ENCODE measurements around the gene LRRC75A. TPM values are rescaled to one million over a fixed set of nuclear protein-coding genes. Genes with fewer than 3 reads are reported as not detected.

The LRRC75A gene
- total RNA-seq, 2 donors from 2014 or later = 2.3 to 3.0 TPM

DNA sequence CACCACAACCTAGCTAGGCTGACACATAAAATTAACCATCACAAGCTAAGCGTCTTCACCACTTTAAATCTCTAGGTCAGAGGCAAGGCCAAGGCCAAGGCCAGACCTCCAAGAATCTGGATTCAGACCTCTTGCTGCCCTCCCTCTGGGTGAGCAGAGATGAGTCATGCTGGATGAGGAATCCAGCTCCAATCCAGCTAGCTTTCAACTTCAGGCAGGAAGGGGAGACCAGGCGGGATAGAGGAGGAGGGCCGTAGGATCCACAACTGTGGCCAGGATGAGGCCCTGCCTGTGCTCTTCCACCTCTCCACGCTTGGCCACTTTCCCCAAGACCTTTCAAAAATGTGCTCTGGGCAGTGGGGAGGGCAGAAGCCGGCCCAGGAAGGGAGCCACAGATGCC, 14.7 kb downstream of the LRRC75A start:
- intact Hi-C loops (cut with DNase I) = no loop called here
- DNase-seq (ENCODE audit: low spot score) = no peak

DNA sequence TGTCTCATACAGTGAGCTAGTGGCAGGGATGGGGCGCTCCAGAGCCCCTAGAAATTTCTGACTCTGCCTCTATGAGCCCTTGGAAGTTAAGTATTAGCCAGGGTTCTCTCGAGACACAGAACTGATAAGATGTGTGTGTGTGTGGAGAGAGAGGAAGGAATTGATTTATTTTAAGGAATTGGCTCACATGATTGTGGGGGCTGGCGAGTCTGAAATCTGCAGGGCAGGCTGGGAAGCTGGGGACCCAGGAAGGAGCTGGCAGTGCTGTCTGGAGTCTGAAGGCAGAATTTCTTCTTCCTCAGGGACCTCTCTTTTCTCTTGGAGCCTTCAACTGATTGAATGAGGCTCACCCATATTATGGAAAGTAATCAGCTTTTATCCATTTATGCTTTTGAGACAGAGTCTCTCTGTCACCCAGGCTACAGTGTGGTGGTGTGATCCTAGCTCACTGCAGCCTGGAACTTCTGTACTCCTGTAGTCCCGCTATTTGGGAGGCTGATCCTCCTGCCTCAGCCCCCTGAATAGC, 16.8 kb downstream of the LRRC75A start:
- intact Hi-C loops (cut with DNase I) = no loop called here
- DNase-seq (ENCODE audit: low spot score) = no peak

DNA sequence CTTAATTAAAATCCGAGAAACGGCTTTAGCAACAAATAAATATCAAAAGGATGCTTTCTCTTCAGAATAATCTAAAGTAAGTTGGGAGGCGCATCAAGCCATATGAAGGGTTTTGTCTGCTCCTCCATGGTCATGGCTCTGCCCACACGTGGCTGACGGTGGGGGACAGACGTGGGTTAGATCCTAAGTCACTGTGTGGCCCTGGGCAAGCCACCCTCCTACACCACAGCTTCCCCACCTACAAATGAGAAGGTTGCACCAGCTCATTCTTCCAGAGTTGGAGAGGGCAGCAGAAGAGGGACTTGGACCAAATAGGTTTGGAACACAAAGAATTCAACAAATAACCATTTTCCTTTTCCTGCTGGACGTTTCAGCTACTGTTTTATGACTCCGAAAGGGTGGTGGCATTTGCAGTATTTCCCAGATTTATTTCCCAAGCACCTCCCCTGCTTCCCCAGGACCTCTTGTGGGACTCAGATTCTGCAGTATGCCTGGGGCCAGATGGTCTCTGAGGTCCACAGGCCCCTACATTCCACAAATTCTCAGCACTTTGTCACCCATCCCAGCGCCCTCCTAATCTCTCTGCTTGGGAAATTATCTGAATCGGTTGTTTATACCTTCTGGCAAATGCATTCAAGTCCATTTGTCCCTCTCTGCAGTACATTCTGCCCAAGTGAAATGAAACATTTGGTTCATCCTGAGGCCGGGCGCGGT, 17.8 kb downstream of the LRRC75A start:
- intact Hi-C loops (cut with DNase I) = no loop called here

DNA sequence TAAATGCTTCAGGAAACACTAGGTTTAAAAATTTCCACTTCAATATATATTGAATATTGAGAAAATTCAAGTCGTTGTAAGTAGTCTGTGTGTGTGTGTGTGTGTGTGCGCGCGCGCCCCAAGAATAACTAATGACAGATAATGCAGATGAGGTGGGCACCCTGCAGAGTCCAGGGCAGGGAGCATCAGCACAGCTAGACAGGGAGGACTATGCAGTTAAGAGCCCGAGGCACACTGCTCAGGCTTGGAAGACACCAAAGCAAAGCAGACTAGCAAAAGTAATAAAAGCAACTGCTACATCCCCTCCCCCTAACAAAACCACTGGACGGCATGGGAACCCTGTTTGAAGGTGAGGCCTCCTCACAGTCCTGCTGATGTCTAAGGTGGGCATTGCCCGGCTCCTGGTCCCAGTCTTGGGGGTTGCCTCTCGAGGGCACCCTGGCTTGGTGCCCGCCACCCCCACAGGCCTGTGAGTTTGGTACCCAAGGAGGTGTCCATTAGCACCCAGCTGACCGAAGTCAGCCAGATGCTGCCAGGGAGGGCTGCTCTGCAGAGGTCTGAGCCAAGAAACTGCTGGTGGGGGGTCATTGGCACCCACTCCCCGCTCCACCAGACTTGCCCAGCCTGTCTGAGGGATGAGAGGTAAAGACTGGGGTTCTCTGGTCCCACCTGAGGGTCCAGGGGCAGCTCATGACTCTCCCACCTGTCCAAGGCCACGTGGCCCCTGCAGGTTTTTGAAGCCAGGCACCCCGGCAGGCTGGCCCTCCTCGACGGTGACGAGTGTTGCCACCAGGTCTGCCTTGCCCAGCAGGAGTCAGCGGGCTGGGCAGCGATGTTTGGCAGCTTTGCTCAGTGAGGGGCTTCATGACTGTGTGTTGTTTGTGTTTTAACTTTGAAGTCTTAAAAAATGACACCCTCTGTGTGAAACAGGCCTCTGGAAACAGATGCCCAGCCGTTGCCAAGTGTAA, 18.7 kb downstream of the LRRC75A start:
- intact Hi-C loops (cut with DNase I) = no loop called here

More for the DNA sequence above, 17.8 kb downstream of the LRRC75A start:
- no peak for DNase-seq (ENCODE audit: low spot score)

DNA sequence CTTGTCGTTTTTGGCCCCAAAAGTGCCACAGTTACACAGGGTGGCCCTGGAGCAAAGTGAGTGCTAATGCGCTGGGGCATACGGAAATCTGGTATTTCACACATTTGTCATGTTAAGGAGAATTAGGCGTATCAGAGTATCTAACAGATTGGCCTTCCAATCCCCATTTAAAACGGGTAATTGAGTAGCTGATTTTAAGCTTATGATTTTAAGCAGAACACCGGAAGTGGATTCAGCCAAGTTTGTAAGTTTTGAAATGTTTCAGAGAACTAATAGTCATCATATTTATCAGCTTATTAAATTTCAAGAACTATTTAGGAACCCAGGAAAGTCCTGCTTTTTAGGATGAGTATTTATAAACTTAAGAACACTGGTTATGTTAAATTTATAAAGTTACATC, 19.5 kb downstream of the LRRC75A start:
- no peak for DNase-seq (ENCODE audit: low spot score)
- intact Hi-C loops (cut with DNase I) = no loop called here

More for the DNA sequence above, 18.7 kb downstream of the LRRC75A start:
- DNase-seq (ENCODE audit: low spot score) = no peak

DNA sequence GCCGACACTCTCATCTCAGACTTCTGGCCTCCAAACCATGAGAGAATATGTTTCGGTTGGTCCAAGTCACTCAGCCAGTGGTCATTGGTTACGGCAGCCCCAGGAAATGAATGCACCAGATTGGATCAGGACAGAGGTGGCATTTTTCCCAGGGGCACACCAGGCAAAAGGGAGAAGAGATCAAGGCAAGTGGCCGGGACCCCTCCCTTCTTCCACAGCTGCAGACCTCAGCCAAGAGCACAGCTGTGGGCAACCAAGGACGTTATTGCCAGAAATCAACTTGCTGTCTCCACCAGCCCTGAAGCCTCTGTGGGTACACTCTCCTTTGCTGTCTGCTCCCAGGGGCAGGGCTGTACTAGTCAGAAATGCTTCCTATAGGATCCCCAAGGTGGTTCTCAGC, 20.7 kb downstream of the LRRC75A start:
- DNase-seq (ENCODE audit: low spot score) = no peak
- intact Hi-C loops (cut with DNase I) = no loop called here

DNA sequence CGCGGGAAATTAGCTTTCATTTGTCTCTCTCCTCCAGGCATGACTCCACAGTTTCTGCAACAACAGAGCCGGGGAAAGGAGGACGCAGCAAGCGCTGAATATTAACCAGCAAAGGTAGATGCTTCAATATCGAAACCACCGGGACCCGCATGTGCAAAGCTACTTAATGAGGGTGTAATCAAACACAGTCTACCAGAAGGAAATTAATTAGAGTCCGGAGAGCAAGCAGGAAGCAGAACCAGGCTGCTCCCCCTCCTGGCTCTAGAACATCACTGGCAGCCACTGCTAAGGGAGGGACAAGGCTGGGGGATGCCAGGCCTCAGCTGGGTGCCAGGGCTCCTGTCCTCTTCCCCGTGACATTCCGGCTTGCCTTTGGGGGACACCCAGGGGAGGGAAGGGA, 21.7 kb downstream of the LRRC75A start:
- intact Hi-C loops (cut with DNase I) = no loop called here
- DNase-seq (ENCODE audit: low spot score) = no peak

DNA sequence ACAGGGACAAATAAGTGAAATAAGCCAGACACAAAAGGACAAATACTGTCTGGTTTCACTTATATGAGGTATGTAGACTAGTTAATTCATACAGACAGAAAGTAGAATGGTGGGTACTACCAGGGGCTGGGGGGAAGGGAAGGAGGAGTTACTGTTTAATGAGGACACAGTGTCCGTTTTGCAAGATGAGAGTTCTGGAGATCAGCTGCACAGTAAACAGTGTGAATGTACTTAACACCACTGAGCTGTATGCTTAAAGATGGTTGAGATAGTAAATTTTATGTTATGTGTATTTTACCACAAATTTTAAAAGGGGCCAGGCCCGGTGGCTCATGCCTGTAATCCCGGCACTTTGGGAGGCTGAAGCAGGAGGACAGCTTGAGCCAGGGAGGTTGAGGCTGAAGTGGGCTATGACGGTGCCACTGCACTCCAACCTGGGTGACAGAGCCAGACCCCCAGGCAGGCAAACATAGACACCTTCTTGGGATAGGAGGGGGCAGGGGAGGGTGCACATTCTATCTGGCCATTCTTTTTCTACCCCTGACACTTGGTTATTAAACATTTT, 23.5 kb downstream of the LRRC75A start:
- intact Hi-C loops (cut with DNase I) = no loop called here

DNA sequence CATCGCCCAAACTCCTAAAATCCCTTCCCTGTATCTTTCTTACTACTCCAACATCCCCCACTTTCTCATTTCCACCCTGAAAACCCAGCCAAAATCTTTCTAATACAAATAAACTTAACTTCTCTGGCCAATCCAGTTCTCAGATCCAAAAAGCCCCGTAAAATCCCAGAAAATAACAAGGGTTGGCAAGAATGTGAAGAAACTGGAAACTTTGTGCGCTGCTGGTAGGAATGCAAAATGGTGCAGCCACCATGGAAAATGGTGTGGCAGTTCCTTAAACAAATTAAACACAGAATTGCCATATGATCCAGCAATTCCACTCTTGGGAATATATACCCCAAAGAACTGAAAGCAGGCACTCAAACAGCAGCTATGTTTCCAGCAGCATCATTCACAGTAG, 24.1 kb downstream of the LRRC75A start:
- no peak for DNase-seq (ENCODE audit: low spot score)
- intact Hi-C loops (cut with DNase I) = no loop called here

More for the DNA sequence above, 23.5 kb downstream of the LRRC75A start:
- DNase-seq (ENCODE audit: low spot score) = no peak

DNA sequence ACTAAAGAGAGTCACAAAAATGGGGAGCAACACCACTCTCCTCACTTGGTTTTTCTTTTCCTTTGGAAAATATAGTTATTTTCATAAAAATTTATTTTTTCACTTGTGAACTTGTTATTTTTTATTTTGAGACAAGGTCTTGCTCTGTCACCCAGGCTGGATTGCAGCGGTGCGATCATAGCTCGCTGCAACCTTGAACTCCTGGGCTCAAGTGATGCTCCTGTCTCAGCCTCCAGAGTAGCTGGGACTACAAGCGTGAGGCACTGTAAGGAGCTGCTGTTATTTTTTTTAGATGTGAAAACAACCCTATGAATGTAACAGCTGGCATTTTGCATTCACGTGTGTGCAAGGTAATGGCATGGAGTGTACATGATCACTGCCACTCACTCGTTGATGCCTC, 24.9 kb downstream of the LRRC75A start:
- intact Hi-C loops (cut with DNase I) = no loop called here
- no peak for DNase-seq (ENCODE audit: low spot score)

DNA sequence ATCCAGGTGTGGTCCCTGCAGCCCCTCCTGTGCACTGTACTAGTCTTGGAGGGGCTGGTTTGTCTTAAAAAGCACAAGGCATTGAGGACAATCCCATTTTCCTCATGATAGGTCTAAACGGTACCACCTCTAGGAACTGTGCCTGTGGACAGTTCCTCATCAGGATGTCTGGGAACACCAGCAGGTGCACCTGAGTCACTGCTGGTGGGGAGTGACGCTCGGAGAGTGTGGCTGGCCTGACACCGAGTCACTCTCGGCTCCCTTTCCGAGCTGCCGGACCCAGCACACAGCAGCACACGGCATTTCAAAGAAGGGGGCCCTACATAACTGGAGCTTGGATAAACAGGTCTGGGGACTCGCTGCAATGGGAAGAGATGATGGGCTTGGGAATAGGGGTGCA, 25.6 kb downstream of the LRRC75A start:
- no peak for DNase-seq (ENCODE audit: low spot score)
- intact Hi-C loops (cut with DNase I) = no loop called here

DNA sequence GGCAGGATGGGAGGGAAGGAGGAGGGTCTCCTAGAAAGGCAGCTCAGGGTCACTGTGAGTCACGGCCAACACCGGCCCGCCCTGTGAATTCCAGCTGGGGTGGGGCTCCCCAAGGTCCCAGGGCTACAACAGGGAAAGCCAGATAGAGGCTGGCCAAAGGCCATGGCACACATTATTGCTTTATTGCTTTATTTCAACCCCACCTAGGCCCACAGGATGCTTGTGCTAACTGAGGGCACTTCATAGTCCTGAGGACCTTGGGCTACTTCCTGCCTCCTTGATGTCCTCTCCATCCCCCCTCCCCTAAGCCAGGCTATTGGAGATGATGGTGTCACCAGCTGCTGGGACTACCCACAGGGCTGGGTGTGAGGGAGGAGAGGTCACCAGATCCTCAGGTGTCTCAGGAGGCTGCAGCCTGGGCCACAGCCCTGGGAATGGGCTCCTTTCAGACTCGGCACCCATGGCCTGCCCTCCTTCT, 26.1 kb downstream of the LRRC75A start:
- no peak for DNase-seq (ENCODE audit: low spot score)
- intact Hi-C loops (cut with DNase I) = no loop called here

DNA sequence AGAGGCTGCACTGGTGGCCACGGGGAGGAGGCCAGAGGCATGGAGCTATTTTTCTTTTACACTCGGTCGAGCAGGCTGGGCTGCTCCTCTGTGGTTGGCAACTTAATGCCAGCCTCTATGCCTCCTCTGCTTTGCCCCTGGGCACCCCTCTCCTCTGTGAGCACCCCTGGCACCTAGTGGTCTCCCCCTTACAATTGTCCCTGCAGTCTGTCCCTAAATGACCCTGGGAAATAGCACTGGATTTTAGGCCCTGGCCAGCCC, 27.0 kb downstream of the LRRC75A start:
- intact Hi-C loops (cut with DNase I) = no loop called here
- no peak for DNase-seq (ENCODE audit: low spot score)

DNA sequence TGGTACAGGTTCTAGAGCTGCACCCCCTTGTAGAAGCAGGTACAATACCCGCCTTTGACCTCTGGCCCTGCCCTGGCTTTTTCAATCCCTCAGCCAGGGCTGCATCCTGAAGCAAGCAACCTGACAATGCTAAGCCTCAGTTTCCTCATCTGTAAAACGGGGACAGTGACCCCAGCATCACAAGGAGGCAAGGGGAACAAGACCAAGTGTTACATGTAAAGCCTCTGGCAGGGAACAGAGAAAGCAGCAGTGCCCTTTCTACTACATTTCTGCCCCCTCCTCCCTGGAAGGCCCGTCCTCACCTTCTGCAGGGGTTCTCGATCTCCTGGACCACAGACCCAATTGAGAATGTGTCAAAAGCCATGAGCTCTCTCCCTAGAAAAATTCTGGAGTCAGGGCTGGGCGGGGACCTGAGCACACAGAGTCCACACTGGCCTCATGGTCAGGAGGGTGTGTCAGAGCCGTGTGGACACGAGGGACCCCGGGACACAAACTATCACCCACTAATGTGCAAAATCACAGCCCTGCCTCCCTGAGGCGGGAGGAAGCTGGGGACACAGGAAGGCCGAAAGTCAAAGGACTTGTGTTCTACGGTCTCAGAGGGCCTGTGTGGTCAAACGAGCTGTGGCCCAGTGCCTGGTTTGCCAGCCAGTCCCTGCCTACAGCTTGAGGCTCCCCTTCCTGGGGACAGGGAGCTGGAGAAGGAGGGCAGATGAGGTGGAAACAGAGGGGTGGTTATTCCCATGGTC, 27.5 kb downstream of the LRRC75A start:
- intact Hi-C loops (cut with DNase I) = no loop called here
- DNase-seq (ENCODE audit: low spot score) = no peak

DNA sequence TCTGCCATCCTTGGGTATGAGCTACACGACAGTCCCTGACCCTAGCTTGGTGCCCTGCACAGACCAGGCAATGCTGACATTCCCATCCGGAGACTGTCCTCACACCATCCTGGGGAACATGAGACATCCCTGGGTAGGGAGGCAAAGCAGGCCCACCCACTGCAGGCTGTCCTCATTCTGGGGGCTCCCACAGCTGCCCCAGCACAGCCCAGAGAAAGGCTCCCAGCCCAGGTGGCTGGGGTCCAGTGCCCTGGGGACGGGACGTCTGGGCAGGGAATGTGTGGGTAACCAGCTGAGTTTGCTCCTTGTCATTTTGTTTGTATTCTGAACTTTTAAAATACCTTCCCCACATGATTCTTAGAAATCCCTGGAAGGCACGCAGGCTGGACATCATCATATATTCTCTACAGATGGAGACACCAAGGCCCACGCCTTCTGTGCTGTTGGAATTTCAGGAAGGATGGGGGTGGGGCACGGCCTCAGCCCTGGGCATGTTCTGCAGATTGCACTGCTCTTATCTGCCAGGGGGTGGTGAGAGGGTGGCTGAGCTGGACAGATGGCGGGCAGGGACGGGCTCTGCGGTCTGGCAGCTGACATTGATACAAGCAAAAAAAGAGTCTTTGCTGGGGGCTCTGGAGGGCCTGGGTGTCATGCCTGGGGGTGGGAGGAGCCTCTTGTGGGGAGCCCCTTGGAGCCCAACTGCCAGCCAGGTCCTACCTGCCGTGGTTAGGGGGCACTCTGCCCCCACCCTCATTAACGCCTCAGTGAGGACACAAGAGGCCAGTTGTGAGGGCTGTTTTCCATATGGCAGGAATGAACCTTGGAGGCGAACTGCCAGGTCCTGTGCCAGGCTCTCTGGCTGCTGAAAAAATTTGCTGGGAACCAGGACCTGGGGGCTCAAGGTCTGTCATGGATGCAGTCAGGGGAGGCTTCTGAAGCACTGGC, 28.4 kb downstream of the LRRC75A start:
- intact Hi-C loops (cut with DNase I) = no loop called here
- DNase-seq (ENCODE audit: low spot score) = no peak

DNA sequence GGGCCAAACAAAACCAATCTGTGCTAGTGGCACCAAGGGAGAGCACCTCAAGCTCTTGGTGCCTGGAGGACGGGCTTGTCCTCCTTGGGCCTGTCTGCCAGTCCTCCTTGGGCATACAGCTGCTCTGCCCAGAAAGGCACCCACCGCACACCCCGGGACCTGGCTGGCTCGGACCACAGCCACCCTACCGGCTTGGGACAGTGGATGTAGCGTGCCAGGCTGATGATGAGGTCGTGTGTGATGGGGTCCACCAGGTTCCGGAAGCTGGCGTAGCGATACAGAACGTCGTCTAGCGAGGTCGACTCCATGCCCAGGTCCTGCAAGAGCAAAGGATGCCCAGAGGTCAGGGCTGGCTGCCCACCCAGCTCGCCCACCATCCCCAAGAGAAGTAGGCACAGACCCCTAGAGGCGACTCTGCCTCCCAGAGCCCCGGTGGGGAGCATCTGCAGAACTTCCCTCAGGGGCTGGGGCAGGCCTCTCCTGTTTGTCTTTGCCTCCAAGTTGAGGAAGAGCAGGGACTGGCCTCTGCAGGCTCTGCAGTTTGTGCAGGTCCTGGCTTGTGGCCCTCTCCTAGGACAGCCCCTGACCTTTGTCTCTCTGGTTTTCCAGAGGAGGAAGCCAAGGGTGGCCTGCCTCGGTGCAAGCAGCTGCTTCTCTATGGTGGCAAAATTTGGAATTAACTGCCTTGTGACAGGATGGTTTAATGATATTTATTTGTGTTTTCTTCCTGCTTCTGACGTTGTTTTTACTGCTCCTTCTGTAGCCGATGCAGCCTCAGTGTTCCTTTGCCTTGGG, 29.7 kb downstream of the LRRC75A start:
- intact Hi-C loops (cut with DNase I) = no loop called here
- DNase-seq (ENCODE audit: low spot score) = no peak

DNA sequence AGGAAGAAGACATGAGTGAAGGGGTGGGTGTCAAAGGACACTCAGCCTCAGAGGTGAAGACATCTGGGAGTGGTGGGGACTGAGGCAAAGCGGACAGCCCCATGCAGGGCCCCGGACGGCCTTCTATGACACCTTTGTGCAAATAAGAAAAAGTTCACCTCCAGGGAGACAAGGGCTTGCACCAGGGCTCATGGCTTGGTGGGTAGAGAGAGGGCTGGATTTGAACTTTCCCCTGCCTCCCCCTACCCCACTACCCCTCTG, 30.5 kb downstream of the LRRC75A start:
- intact Hi-C loops (cut with DNase I) = no loop called here
- DNase-seq (ENCODE audit: low spot score) = no peak

All from posterior vena cava (tissue), 2 donors.